GM12872 (cell line): ENCODE results near the gene BCOR.
A peak's percentile ranks its signal among the peaks of the same experiment; 100 is the strongest.

Experiments used
- TF ChIP-seq, protein P1 (sequence below): IDR thresholded peaks from 3 replicates; pipeline ENCODE4 v1.5.1; 2011; ENCODE audit warnings: low read depth, mild to moderate bottlenecking, low read length, moderate library complexity; ENCODE audit not compliant: insufficient read depth

BCOR gene

DNA sequence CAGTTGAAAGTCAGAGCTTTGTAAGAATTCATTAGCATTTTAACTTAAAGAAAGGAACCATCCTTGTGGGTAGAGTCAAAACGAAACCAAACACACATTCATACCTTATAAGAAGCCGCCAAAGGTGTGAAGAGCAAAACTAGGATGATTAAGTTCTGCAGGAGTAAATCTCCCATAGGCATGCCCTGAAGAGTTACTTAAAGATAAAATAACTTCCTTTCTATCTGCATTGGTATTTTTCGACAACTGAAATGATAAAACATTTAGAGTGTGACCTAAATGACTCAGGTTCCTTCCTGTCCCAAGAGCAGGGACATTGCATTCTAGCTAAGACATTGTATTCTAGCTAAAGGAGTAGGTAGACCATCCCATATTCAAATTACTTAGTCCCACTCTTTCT is 75.3 kb downstream of the BCOR start:
- TF ChIP-seq, protein P1, sequence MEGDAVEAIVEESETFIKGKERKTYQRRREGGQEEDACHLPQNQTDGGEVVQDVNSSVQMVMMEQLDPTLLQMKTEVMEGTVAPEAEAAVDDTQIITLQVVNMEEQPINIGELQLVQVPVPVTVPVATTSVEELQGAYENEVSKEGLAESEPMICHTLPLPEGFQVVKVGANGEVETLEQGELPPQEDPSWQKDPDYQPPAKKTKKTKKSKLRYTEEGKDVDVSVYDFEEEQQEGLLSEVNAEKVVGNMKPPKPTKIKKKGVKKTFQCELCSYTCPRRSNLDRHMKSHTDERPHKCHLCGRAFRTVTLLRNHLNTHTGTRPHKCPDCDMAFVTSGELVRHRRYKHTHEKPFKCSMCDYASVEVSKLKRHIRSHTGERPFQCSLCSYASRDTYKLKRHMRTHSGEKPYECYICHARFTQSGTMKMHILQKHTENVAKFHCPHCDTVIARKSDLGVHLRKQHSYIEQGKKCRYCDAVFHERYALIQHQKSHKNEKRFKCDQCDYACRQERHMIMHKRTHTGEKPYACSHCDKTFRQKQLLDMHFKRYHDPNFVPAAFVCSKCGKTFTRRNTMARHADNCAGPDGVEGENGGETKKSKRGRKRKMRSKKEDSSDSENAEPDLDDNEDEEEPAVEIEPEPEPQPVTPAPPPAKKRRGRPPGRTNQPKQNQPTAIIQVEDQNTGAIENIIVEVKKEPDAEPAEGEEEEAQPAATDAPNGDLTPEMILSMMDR, result no peak

DNA sequence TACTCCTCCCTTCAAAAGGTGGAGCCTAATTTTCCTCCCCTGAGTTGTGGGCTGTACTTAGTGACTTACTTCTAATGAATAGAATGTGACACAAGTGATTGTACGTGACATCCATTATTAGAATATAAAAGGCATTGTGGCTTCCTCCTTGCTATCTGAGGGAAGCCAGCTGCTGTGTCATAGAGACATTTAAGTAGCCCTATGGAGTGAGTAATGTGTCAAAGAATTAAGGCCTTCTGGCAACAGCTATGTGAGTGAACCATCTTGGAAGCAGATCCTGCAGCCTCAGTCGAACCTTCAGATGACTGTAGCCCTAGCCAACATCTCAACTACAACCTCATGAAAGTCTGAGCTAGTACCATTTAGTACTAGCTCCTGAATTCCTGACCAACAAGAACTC is 76.1 kb downstream of the BCOR start:
- TF ChIP-seq, protein P1, result no peak

DNA sequence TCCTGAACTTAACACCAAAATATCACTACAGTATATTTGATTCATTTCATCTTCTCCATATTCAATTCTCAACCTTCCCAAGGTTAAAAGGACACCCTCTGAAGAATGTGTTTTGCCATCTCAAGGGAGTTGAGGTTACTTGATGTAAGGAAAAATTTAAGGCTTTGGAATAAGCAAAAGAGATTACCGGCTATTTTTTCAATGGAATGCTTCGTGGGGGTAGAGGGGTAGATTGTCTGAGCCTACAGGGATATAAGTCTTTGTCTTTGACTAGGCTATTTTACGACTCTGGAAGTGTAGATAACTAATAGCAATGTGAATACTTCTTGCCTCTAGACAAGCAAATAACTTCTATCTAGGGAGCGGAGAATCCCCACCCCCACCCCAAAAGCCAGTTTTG is 78.2 kb downstream of the BCOR start:
- TF ChIP-seq, protein P1, result no peak

DNA sequence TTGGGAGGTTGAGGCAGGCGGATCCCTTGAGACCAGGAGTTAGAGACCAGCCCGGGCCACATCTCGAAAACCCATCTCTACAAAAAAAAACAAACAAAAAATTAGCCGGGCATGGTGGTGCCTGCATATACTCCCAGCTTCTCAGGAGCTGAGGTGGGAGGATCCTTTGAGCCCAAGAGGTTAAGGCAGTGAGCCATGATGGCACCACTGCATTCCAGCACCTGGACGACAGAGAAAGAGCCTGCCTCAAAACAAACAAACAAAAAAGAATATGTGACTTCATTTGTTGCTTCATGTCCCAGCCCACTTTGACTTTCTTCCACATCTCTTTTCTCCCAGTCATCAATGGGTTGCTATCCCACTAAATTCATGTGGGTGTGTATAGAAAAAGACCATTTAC is 79.7 kb downstream of the BCOR start:
- TF ChIP-seq, protein P1, result no peak

DNA sequence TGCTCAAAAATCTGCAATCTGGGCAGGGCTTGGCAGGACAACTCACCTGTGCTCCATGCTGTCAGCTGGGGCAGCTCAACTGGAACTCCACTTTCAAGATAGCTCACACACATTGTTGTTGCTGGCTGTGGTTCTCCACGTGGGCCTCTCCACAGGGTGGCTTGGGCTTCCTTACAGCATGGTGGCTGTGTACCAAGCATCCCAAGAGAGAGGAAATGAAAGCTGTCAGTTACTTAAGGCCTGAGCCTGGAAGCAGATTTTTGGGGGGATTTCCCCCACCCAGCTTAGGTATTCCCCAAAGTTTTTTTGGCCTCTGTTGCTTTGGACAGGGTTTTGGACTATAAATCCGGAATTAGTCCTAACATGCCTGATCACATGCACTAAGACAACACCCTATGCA is 81.0 kb downstream of the BCOR start:
- TF ChIP-seq, protein P1, result no peak

DNA sequence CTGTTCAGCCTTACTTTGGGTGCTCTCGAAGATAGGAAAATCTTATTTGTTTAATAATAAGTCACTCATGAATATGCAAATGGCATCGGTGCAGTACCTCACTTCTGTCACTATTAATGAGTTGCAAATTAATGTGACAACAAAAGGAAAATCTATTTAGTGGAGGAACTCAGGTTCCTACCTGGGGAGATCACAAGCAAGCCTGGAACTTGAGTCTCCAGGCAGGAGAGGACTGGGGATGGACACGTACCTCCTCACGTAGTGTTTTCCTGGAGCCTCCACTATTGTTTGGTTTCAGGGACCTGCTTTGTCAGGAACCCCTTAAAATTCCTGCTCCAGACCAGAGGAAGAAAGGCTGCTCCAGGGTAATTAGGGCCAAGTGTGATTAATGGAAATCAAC is 82.1 kb downstream of the BCOR start:
- TF ChIP-seq, protein P1, result no peak

DNA sequence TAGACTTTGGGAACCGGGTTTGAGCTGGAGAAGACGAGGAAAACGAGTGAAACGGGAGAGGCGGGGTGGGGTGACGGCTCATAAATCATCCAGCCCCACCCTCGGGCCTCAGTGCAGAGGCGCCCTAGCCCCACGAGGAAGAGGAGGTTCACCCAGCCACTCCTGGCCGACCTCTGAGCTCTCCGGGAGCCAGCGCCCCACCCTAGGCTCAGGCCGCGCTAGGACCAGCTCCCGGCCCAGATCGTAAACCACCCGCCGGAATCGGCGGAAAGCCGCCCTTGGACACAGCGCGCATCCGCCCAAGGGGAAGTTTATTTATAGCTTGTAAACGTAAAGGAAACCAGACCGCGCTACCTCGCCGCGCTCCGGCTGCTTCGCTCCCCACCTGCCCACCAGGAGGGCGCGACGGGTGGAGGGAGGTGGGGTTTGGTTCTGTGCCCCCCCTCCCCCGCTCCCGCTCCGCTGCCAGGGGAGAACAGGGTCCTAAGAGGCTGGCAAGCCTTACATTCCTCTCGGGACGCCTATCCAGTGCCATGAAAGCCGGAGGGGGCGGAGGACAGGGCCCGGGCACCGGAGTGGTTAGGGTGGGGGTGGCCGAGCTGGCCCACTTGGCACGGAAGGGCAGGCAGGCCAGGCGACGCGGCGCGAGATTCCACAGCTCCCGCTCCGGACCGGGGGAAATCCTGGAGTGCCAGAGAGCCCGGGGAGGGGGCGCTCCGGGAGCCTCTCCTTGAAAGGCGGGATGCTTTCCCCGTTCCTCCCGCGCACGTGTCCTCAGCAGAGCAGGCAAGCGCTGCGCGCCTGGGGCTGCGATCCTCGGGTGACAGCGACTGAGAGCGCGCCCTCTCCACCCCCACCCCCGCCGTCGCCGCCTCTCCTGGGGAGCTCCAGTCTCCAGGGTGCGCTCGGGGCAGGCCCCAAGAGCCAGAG is 84.2 kb downstream of the BCOR start:
- TF ChIP-seq, protein P1, result 0 out of 3 replicates have a peak, but pooled peaks have one; percentile 3
